ENCODE measurements around the gene SYT1.

The SYT1 gene

GRCh38 chr12:79247494-79247893 is 382.9 kb downstream of the SYT1 start:
- no peak overlapping the region for H3K4me3 ChIP-seq (ENCODE audit: insufficient read depth, low read length, poor library complexity, severe bottlenecking)
- H3K27me3 ChIP-seq (ENCODE audit: low read length) = no peaks in the 10 kb centered on the region
- H3K9me2 ChIP-seq (replicated peaks; ENCODE audit: insufficient read depth, low read length) = no peaks in the 10 kb centered on the region
- no peaks in the 10 kb centered on the region for H3K79me2 ChIP-seq (ENCODE audit: insufficient read depth, low read length)
- no peak for TF ChIP-seq EZH2phosphoT487 (conservative IDR thresholded peaks at IDR 0.05; ENCODE audit: low read length)
- TF ChIP-seq CTCF (IDR thresholded peaks at IDR 0.05; ENCODE audit: insufficient read depth, low read length, poor library complexity, severe bottlenecking) = no peak
- no peaks in the 10 kb centered on the region for H3K36me3 ChIP-seq (ENCODE audit: low read length)
- H3K4me2 ChIP-seq (ENCODE audit: low read depth, low read length, poor library complexity, severe bottlenecking) = no peak overlapping the region
- no peaks in the 10 kb centered on the region for H3F3A ChIP-seq (ENCODE audit: insufficient read depth)
- H3K9me3 ChIP-seq (ENCODE audit: insufficient read depth, low read length) = no peaks in the 10 kb centered on the region
- H3K27ac ChIP-seq (ENCODE audit: low read depth, low read length) = no peak overlapping the region
- no peak overlapping the region for H2AFZ ChIP-seq (ENCODE audit: low read depth, low read length, severe bottlenecking)
- no peak overlapping the region for H3K9ac ChIP-seq (ENCODE audit: low read length)
- no peaks in the 10 kb centered on the region for H4K20me1 ChIP-seq (ENCODE audit: low read depth, low read length)

DNA sequence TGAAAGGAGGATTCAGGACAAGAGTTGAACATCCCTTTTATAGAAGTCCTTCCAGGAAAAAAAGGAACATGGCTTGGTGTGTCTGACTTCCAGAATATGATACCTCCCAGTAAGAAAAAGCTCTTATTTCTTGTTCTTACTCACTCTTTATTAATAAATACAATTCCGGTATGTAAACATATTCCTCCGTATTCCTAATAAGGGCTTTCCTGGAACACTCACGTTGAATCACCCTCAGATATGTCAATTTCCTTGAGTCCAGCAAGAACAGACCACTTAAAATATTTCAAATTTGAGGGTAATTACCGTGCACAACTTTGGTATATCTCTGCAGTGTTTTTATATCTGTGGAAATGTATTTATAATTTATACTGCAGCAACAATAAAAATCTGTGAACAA is 385.6 kb downstream of the SYT1 start:
- H3K79me2 ChIP-seq (ENCODE audit: insufficient read depth, low read length) = no peaks in the 10 kb centered on the region
- no peak overlapping the region for H3K4me3 ChIP-seq (ENCODE audit: insufficient read depth, low read length, poor library complexity, severe bottlenecking)
- H4K20me1 ChIP-seq (ENCODE audit: low read depth, low read length) = no peaks in the 10 kb centered on the region
- no peaks in the 10 kb centered on the region for H3F3A ChIP-seq (ENCODE audit: insufficient read depth)
- TF ChIP-seq CTCF (IDR thresholded peaks at IDR 0.05; ENCODE audit: insufficient read depth, low read length, poor library complexity, severe bottlenecking) = no peak
- TF ChIP-seq EZH2phosphoT487 (conservative IDR thresholded peaks at IDR 0.05; ENCODE audit: low read length) = no peak
- H3K9me2 ChIP-seq (replicated peaks; ENCODE audit: insufficient read depth, low read length) = no peaks in the 10 kb centered on the region
- H2AFZ ChIP-seq (ENCODE audit: low read depth, low read length, severe bottlenecking) = no peak overlapping the region
- no peak overlapping the region for H3K27ac ChIP-seq (ENCODE audit: low read depth, low read length)
- no peaks in the 10 kb centered on the region for H3K36me3 ChIP-seq (ENCODE audit: low read length)
- no peak overlapping the region for H3K4me2 ChIP-seq (ENCODE audit: low read depth, low read length, poor library complexity, severe bottlenecking)
- no peak overlapping the region for H3K9ac ChIP-seq (ENCODE audit: low read length)
- H3K27me3 ChIP-seq (ENCODE audit: low read length) = no peaks in the 10 kb centered on the region
- no peaks in the 10 kb centered on the region for H3K9me3 ChIP-seq (ENCODE audit: insufficient read depth, low read length)

GRCh38 chr12:79250960-79251755 is 386.6 kb downstream of the SYT1 start:
- no peaks in the 10 kb centered on the region for H3K9me3 ChIP-seq (ENCODE audit: insufficient read depth, low read length)
- H3K27ac ChIP-seq (ENCODE audit: low read depth, low read length) = no peak overlapping the region
- H3K4me3 ChIP-seq (ENCODE audit: insufficient read depth, low read length, poor library complexity, severe bottlenecking) = no peak overlapping the region
- no peaks in the 10 kb centered on the region for H3K36me3 ChIP-seq (ENCODE audit: low read length)
- H3K27me3 ChIP-seq (ENCODE audit: low read length) = no peaks in the 10 kb centered on the region
- H2AFZ ChIP-seq (ENCODE audit: low read depth, low read length, severe bottlenecking) = no peak overlapping the region
- H4K20me1 ChIP-seq (ENCODE audit: low read depth, low read length) = no peaks in the 10 kb centered on the region
- no peak for TF ChIP-seq EZH2phosphoT487 (conservative IDR thresholded peaks at IDR 0.05; ENCODE audit: low read length)
- TF ChIP-seq CTCF (IDR thresholded peaks at IDR 0.05; ENCODE audit: insufficient read depth, low read length, poor library complexity, severe bottlenecking) = no peak
- H3K79me2 ChIP-seq (ENCODE audit: insufficient read depth, low read length) = no peaks in the 10 kb centered on the region
- H3K9me2 ChIP-seq (replicated peaks; ENCODE audit: insufficient read depth, low read length) = no peaks in the 10 kb centered on the region
- no peak overlapping the region for H3K4me2 ChIP-seq (ENCODE audit: low read depth, low read length, poor library complexity, severe bottlenecking)
- no peaks in the 10 kb centered on the region for H3F3A ChIP-seq (ENCODE audit: insufficient read depth)
- H3K9ac ChIP-seq (ENCODE audit: low read length) = no peak overlapping the region
